H1 (cell line): ENCODE measurements around the gene MBNL1. TPM values are rescaled to one million over a fixed set of nuclear protein-coding genes. Genes with fewer than 3 reads are reported as not detected.

Experiments
- CTCF ChIA-PET: fragments of 300-600 bp; sonication (Branson Sonifier 250); formaldehyde crosslinking; loops from one replicate; lab custom pipeline; 2021; ENCODE audit not compliant: partially characterized antibody; lab: Charles Lee
- POLR2A ChIA-PET: fragments of 300-600 bp; sonication (Branson Sonifier 250); formaldehyde crosslinking; loops from one replicate; lab custom pipeline; 2021; ENCODE audit warnings: inconsistent platforms; ENCODE audit not compliant: partially characterized antibody; lab: Charles Lee
- DNase-seq, 2 experiments: peaks; one replicate each; pipeline versions ENCODE4 v3.0.0 to v3.0.0-alpha.2; 2010 to 2022; ENCODE audit warnings: low spot score in 2 of 2, low read depth in 1 of 2, mixed read lengths in 1 of 2
- FAIRE-seq: peaks from 2 replicates; lab custom pipeline; 2011; peaks lifted over from hg19 to GRCh38; lab: Jason Lieb, UNC
- H2AFZ ChIP-seq: 2 replicates; pipeline ENCODE4 v1.8.1; 2012; ENCODE audit warnings: low read length, inconsistent platforms
- H2AK5ac ChIP-seq: 2 replicates; pipeline ENCODE4 v1.6.1; 2013; ENCODE audit warnings: low read depth, low read length
- H2BK120ac ChIP-seq: replicated peaks from 2 replicates; pipeline ENCODE3; 2013; ENCODE audit warnings: low read depth, low read length, inconsistent platforms
- H2BK12ac ChIP-seq: 2 replicates; pipeline ENCODE4 v1.6.1; 2013; ENCODE audit warnings: low read depth, low read length
- H2BK15ac ChIP-seq: 2 replicates; pipeline ENCODE4 v1.6.1; 2013; ENCODE audit warnings: low read length
- H2BK20ac ChIP-seq: 2 replicates; pipeline ENCODE4 v1.6.1; 2013; ENCODE audit warnings: low read length
- H2BK5ac ChIP-seq: 2 replicates; pipeline ENCODE4 v1.6.1; 2013; ENCODE audit warnings: low read depth, low read length
- H3K14ac ChIP-seq: 2 replicates; pipeline ENCODE4 v1.6.1; 2013; ENCODE audit warnings: inconsistent platforms; ENCODE audit not compliant: insufficient read length
- H3K18ac ChIP-seq: 2 replicates; pipeline ENCODE4 v1.6.1; 2013; ENCODE audit warnings: low read length; ENCODE audit errors: extremely low read depth
- H3K23ac ChIP-seq: 2 replicates; pipeline ENCODE4 v1.6.1; 2013; ENCODE audit warnings: inconsistent platforms; ENCODE audit not compliant: insufficient read length
- H3K23me2 ChIP-seq: 2 replicates; pipeline ENCODE4 v1.6.1; 2013; ENCODE audit warnings: low read depth, low read length
- H3K27ac ChIP-seq: 2 replicates; pipeline ENCODE4 v1.6.1; 2011; ENCODE audit warnings: low read depth, low read length, inconsistent platforms
- H3K27me3 ChIP-seq, 4 experiments: replicated peaks in 1 of 4; 1 replicate in 1 of 4; 2 replicates in 3 of 4; pipeline versions ENCODE4 v1.6.1 to v1.8.1; 2011 to 2013; ENCODE audit warnings: low read length in 3 of 4, mild to moderate bottlenecking in 3 of 4, inconsistent platforms in 2 of 4, mixed read lengths in 2 of 4, moderate library complexity in 1 of 4; ENCODE audit not compliant: control insufficient read depth in 3 of 4, insufficient read depth in 3 of 4; ENCODE audit errors: extremely low read depth in 1 of 4
- H3K36me3 ChIP-seq, 4 experiments: 2 replicates each; pipeline versions ENCODE4 v1.6.1 to v1.8.1; 2011 to 2013; ENCODE audit warnings: mild to moderate bottlenecking in 4 of 4, low read length in 3 of 4, moderate library complexity in 2 of 4, control low read depth in 1 of 4, inconsistent platforms in 1 of 4; ENCODE audit not compliant: insufficient read depth in 4 of 4, control insufficient read depth in 2 of 4
- H3K4ac ChIP-seq: replicated peaks from 2 replicates; pipeline ENCODE3; 2013; ENCODE audit warnings: low read length, low read depth, mixed read lengths, inconsistent platforms; ENCODE audit not compliant: insufficient read length
- H3K4me1 ChIP-seq, 4 experiments: replicated peaks in 1 of 4; 1 replicate in 1 of 4; 2 replicates in 3 of 4; pipeline versions ENCODE4 v1.6.1 to v1.8.1; 2011 to 2013; ENCODE audit warnings: low read length in 3 of 4, inconsistent platforms in 2 of 4, mixed read lengths in 1 of 4; ENCODE audit not compliant: insufficient read depth in 4 of 4, control insufficient read depth in 3 of 4
- H3K4me2 ChIP-seq, 2 experiments: 2 replicates each; pipeline versions ENCODE4 v1.6.1 to v1.8.1; 2011 to 2013; ENCODE audit warnings: low read depth in 2 of 2, low read length in 2 of 2, control low read depth in 1 of 2, inconsistent platforms in 1 of 2, mild to moderate bottlenecking in 1 of 2; ENCODE audit not compliant: insufficient read depth in 1 of 2
- H3K4me3 ChIP-seq, 4 experiments: fragments of 200-600, 300-600 bp in 1 of 4; sonication (generic), shearing (Covaris generic), sonication (Bioruptor Twin) in 1 of 4; 2 replicates each; pipeline versions ENCODE4 v1.5.1 to v1.8.1; 2011 to 2016; ENCODE audit warnings: low read length in 4 of 4, low read depth in 3 of 4, control low read depth in 2 of 4, inconsistent platforms in 2 of 4, mild to moderate bottlenecking in 2 of 4, mixed read lengths in 1 of 4, moderate library complexity in 1 of 4; ENCODE audit not compliant: insufficient read depth in 2 of 4; ENCODE audit errors: extremely low read depth in 1 of 4
- H3K56ac ChIP-seq: replicated peaks from 2 replicates; pipeline ENCODE3; 2013; ENCODE audit warnings: low read depth, mild to moderate bottlenecking, mixed read lengths, low read length, inconsistent platforms; ENCODE audit not compliant: insufficient read length
- H3K79me1 ChIP-seq: 2 replicates; pipeline ENCODE4 v1.6.1; 2013; ENCODE audit warnings: low read depth, low read length, control low read depth
- H3K79me2 ChIP-seq, 2 experiments: 2 replicates each; pipeline versions ENCODE4 v1.6.1 to v1.8.1; 2012 to 2013; ENCODE audit warnings: low read length in 2 of 2, mild to moderate bottlenecking in 2 of 2, inconsistent platforms in 1 of 2; ENCODE audit not compliant: insufficient read depth in 2 of 2, control insufficient read depth in 1 of 2
- H3K9ac ChIP-seq, 4 experiments: replicated peaks in 1 of 4; 1 replicate in 1 of 4; 2 replicates in 3 of 4; pipeline versions ENCODE4 v1.6.1 to v1.8.1; 2011 to 2013; ENCODE audit warnings: low read depth in 3 of 4, low read length in 3 of 4, control low read depth in 2 of 4, mild to moderate bottlenecking in 2 of 4, moderate library complexity in 2 of 4, inconsistent platforms in 1 of 4; ENCODE audit errors: extremely low read depth in 1 of 4
- H3K9me3 ChIP-seq, 2 experiments: 2 replicates each; pipeline versions ENCODE4 v1.6.1 to v1.8.1; 2012 to 2013; ENCODE audit warnings: mild to moderate bottlenecking in 2 of 2, moderate library complexity in 2 of 2, control low read depth in 1 of 2, inconsistent platforms in 1 of 2, low read depth in 1 of 2, low read length in 1 of 2, mixed read lengths in 1 of 2; ENCODE audit not compliant: insufficient read depth in 2 of 2
- H4K20me1 ChIP-seq, 2 experiments: replicated peaks in 1 of 2; 2 replicates each; pipeline versions ENCODE3 to v1.8.1; 2011 to 2013; ENCODE audit warnings: inconsistent platforms in 2 of 2, low read length in 2 of 2, mild to moderate bottlenecking in 1 of 2; ENCODE audit not compliant: insufficient read depth in 2 of 2, control insufficient read depth in 1 of 2
- H4K5ac ChIP-seq: 2 replicates; pipeline ENCODE4 v1.6.1; 2013; ENCODE audit warnings: low read length, low read depth, mixed read lengths, inconsistent platforms; ENCODE audit not compliant: insufficient read length
- H4K8ac ChIP-seq: 2 replicates; pipeline ENCODE4 v1.8.0; 2013; ENCODE audit warnings: mild to moderate bottlenecking, moderate library complexity, low read length, inconsistent platforms; ENCODE audit not compliant: insufficient read depth; ENCODE audit errors: extremely low read depth
- H4K91ac ChIP-seq: replicated peaks from 2 replicates; pipeline ENCODE3; 2013; ENCODE audit warnings: low read length, mixed read lengths, inconsistent platforms; ENCODE audit not compliant: insufficient read length
- ATF3 ChIP-seq: IDR thresholded peaks from 2 replicates; pipeline ENCODE4 v1.6.1; 2011; ENCODE audit warnings: low read depth, mild to moderate bottlenecking, low read length; ENCODE audit not compliant: insufficient read depth
- BACH1 ChIP-seq: IDR thresholded peaks from 2 replicates; pipeline ENCODE4 v1.6.1; 2012; ENCODE audit warnings: low read length, improper control_type of control experiment
- CTCF ChIP-seq, 3 experiments: IDR thresholded peaks; 1 replicate in 2 of 3; 2 replicates in 1 of 3; pipeline versions ENCODE4 v1.5.1 to v1.6.1; 2011; ENCODE audit warnings: low read length in 3 of 3, mild to moderate bottlenecking in 3 of 3, inconsistent platforms in 2 of 3, low read depth in 1 of 3, moderate library complexity in 1 of 3; ENCODE audit not compliant: insufficient read depth in 1 of 3; ENCODE audit errors: control extremely low read depth in 1 of 3
- GTF2F1 ChIP-seq: IDR thresholded peaks from 2 replicates; pipeline ENCODE4 v1.6.1; 2012; ENCODE audit warnings: low read depth, low read length, improper control_type of control experiment, borderline replicate concordance
- KDM1A ChIP-seq: fragments of 200-600, 300-600 bp; sonication (generic); IDR thresholded peaks from 2 replicates; pipeline ENCODE4 v1.7.1; 2016; ENCODE audit warnings: mild to moderate bottlenecking, low read length, borderline replicate concordance
- KDM4A ChIP-seq: IDR thresholded peaks from one replicate; pipeline ENCODE4 v1.7.1; 2012; ENCODE audit warnings: low read depth, mild to moderate bottlenecking, moderate library complexity, low read length, inconsistent platforms; ENCODE audit not compliant: severe bottlenecking
- RXRA ChIP-seq: IDR thresholded peaks from 2 replicates; pipeline ENCODE4 v1.6.1; 2011; ENCODE audit warnings: low read depth, mild to moderate bottlenecking, low read length, moderate library complexity; ENCODE audit not compliant: insufficient read depth
- SIX5 ChIP-seq: IDR thresholded peaks from 2 replicates; pipeline ENCODE4 v1.6.1; 2011; ENCODE audit warnings: mild to moderate bottlenecking, low read depth, low read length
- SP1 ChIP-seq: IDR thresholded peaks from 2 replicates; pipeline ENCODE4 v1.6.1; 2011; ENCODE audit warnings: low read depth, low read length
- SP4 ChIP-seq: IDR thresholded peaks from 2 replicates; pipeline ENCODE4 v1.6.1; 2012; ENCODE audit warnings: low read length, inconsistent platforms
- YY1 ChIP-seq: IDR thresholded peaks from 2 replicates; pipeline ENCODE4 v1.6.1; 2011; ENCODE audit warnings: low read depth, mild to moderate bottlenecking, low read length
- WGBS, 2 experiments: shearing (Covaris generic) in 1 of 2; methylation state at CpG; one replicate each; pipeline versions ENCODE4 v1.1.6 to v1.1.7; 2013 to 2015; ENCODE audit warnings: low lambda C conversion rate in 2 of 2, mixed read lengths in 2 of 2, inconsistent platforms in 1 of 2, low coverage in 1 of 2, missing lambda C conversion rate in 1 of 2; ENCODE audit not compliant: insufficient replicate concordance in 2 of 2, insufficient coverage in 1 of 2, insufficient read length in 1 of 2; ENCODE audit errors: extremely low coverage in 1 of 2, missing lambda C conversion rate in 1 of 2; 5-methylcytosine and 5-hydroxymethylcytosine counted together
- polyA plus RNA-seq, 7 experiments: library from polyadenylated mRNA; depleted of rRNA in 3 of 7; stranded (reverse) in 5 of 7; unstranded in 2 of 7; fragments of >200 nt in 5 of 7; fragments of 200-250 nt in 2 of 7; gene quantifications; 1 replicate in 5 of 7; 2 replicates in 1 of 7; 4 replicates in 1 of 7; pipeline versions ENCODE4 v1.2.1 to v1.2.3, GENCODE V29; 2011 to 2013; ENCODE audit warnings: missing spikeins in 2 of 7, mixed read lengths in 2 of 7
- total RNA-seq: library from RNA; stranded (reverse); fragmentation: NEBNext Ultra II Directional; extraction: Animal tissue kit (Norgen Biotek cat#: 25700); gene quantifications from 2 replicates; pipeline ENCODE4 v1.2.1, GENCODE V29; 2021

Gene MBNL1
- total and polyA plus RNA-seq, 2 of the 8 experiments (the other 6 are each of a cell fraction or from before 2014, with no cell fraction given), result 5.0 to 16.4 TPM

- Histone ChIP-seq H3K27me3 (no peaks in the 10 kb centered on the region), H3K23ac (no peak overlapping the region), H2BK20ac (no peak overlapping the region), H3K14ac (no peak overlapping the region), H3K4ac (no peak overlapping the region), H3K4me1 (no peaks in the 10 kb centered on the region), H3K79me2 (no peaks in the 10 kb centered on the region), H2AK5ac (no peak overlapping the region), H3K23me2 (no peaks in the 10 kb centered on the region), H3K79me1 (no peaks in the 10 kb centered on the region), H4K8ac (no peak overlapping the region), H3K9ac (no peak overlapping the region), H2AFZ (no peak overlapping the region), H3K4me3 (no peak overlapping the region), H4K20me1 (no peaks in the 10 kb centered on the region), H3K18ac (no peak overlapping the region), H3K36me3 (no peaks in the 10 kb centered on the region), H3K4me2 (no peak overlapping the region), H3K9me3 (no peaks in the 10 kb centered on the region), H3K56ac (no peak overlapping the region), H2BK12ac (no peak overlapping the region), H3K27ac (no peak overlapping the region), H2BK15ac (no peak overlapping the region), H4K5ac (no peak overlapping the region), H4K91ac (no peak overlapping the region), H2BK5ac (no peak overlapping the region), H2BK120ac (no peak overlapping the region)
- POLR2A ChIA-PET, result no interaction called here
- 95% methylated on average over 3 of the region's 3 CpGs; no CpG with 5 or more reads in 1 of the 2 experiments for WGBS, 2 experiments
- CTCF ChIA-PET, result no interaction called here
- DNase-seq, result no peak
- FAIRE-seq, result no peak
- TF ChIP-seq CTCF (IDR thresholded peaks at IDR 0.05; ENCODE audit: control extremely low read depth in 1 of 3, insufficient read depth in 1 of 3, low read depth in 1 of 3, low read length in 3 of 3) (no peak), GTF2F1 (no peak), SP4 (no peak), RXRA (no peak), SIX5 (no peak), KDM1A (no peak), YY1 (no peak), SP1 (no peak), BACH1 (no peak), ATF3 (no peak), KDM4A (no peak)
Measured at GRCh38 chr3:152234657-152235375, 33.9 kb upstream of the MBNL1 start.
